DMS153 treated with DMSO at 0.1 percent for 48 hours (cell line): ENCODE measurements around the gene TUBA3D.
"Not testable (repeated sequence)": the region's sequence is repeated elsewhere in the genome, so short reads cannot be mapped to it uniquely, and the experiment has no call there.

Experiments used
- DNase-seq: peaks from one replicate; lab custom pipeline; 2025; ENCODE audit not compliant: unreplicated experiment; lab: John Stamatoyannopoulos, UW

The TUBA3D gene

DNA sequence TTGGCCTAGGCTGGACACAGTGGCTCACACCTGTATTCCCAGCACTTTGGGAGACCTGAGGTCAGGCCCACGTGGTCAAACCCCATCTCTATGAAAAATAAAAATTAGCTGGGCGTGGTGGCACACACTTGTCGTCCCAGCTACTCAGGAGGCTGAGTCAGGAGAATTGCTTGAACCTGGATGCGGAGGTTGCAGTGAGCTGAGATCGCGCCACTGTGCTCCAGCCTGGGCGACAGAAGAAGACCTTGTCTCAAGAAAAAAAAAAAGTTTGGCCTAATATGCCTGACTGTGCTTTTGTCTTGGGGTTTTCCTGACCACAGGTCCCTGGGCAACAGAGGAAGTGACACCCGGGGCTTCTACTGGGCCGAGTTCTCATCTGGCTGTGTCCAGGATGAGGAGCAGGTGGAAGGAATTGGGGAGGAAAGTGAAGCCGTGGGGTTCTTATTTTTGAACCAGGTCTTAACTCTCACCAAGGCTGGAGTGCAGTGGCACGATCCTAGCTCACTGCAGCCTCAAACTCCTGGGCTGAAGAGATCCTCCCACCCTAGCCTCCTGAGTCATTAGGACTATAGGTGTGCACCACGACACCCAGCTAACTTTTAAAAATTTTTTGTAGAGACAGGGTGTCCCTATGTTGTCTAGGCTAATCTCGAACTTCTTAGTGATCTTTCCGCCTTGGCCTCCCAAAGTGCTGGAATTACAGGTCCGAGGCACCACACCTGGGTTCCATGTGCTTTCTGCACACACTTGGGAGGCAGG is 38.7 kb downstream of the TUBA3D start:
- not testable (repeated sequence) for DNase-seq

DNA sequence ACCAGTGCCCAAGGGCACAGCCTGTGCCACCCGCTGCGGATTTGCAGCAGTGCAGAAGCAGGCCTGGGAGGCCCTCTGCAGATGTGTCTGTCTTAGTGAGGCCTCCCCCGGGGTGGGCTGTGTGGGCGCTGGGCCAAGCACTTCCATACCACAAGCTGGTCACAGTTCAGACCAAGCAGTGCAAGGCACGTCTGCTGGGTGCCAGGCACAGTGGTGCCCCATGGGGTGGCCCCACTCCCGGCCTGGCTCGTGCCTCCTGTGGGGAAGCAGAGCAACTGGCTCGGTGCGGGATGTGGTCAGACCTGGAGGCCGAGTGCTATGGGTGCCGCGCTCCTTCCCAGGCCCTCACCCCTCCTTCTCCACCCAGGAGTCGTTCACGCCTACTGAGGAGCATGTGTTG is 39.3 kb downstream of the TUBA3D start:
- not testable (repeated sequence) for DNase-seq

DNA sequence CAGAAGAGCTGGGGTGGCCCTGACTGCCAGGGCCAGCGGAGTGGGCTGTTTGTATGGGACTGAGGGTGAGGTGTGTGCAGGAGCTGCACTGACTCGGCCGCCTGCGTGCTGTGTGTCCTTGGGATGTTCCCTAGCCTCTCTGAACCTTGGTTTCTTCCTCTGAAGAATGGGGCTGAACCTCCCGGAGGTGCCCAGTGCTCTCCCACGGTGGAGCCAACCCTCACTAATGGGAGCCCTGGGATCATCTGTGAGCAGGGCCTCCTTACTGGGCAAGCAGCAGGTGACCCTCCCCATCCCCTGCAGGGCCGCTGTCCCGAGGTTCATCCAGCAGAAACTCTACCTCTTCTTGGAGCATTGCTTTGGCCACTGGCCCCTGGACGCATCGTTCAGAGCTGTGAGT is 40.1 kb downstream of the TUBA3D start:
- no peak for DNase-seq

DNA sequence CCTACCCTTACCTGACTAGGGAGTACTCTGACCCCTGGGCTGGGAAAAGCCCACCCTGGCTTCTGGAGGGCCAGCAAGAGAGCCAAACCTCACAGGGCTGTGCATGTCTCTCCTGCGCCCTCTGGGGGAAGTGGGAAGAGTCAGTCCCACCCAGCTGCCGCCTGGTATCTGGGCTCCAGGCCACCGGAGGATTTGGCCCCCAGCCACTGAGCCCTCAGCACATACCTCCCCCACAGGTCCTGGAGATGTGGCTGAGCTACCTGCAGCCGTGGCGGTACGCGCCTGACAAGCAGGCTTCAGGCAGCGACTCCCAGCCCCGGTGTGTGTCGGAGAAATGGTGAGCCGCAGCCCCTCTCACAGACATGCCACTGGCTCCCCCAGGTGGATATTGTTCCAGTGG is 40.7 kb downstream of the TUBA3D start:
- DNase-seq = not testable (repeated sequence)

DNA sequence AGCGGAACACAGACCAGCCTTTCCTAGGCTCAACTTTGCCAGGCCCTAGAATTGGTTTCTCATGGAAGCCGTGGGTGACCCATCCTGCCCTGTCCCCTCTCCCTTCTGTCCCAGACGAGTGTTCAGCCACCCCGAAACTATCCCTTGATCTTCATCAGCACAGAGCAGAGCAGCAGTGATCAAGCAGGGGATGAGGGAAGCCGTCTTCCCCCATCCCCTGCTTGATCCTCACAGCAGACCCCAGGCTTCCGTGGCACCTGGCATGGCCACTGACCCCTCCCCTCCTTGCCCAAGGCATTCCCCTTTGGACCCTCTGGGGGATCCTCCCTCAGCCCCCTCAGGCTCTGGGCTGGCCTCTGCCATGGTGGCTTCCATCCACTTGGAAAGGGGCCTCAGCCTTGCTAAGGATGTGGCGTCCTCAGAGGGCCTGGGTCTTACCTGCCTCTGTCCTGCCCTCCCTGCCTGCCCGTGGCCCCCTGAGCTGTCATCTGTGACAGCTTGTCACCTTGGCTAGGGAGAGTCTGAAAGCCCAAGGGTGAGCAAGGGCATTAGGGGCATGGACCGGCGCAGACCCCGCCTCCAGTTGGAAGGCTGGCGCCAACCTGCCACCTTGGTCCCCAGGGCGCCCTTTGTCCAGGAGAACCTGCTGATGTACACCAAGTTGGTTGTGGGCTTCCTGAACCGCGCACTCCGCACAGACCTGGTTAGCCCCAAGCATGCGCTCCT is 41.4 kb downstream of the TUBA3D start:
- DNase-seq = no peak

- not testable (repeated sequence) for DNase-seq
Measured at GRCh38 chr2:131517856-131518255, 41.9 kb downstream of the TUBA3D start.

GRCh38 chr2:131518531-131518930 is 42.6 kb downstream of the TUBA3D start:
- DNase-seq = not testable (repeated sequence)

DNA sequence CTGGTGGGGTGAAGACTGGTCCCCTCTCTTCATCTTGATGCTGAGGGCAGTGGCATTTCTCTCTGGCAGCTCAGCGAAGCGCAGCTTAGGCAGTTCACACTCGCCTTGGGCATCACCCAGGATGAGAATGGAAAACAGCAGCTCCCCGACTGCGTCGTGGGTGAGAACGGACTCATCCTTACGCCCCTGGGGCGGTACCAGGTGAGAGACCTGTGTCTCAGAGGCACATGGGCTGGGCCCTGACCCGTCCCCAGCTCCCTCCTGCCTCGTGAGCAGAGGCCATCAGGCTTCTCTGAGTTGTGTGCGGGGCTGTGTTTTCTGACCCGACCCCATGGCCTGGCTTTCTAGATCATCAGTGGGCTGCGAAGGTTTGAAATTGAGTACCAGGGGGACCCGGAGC is 43.5 kb downstream of the TUBA3D start:
- DNase-seq = no peak

DNA sequence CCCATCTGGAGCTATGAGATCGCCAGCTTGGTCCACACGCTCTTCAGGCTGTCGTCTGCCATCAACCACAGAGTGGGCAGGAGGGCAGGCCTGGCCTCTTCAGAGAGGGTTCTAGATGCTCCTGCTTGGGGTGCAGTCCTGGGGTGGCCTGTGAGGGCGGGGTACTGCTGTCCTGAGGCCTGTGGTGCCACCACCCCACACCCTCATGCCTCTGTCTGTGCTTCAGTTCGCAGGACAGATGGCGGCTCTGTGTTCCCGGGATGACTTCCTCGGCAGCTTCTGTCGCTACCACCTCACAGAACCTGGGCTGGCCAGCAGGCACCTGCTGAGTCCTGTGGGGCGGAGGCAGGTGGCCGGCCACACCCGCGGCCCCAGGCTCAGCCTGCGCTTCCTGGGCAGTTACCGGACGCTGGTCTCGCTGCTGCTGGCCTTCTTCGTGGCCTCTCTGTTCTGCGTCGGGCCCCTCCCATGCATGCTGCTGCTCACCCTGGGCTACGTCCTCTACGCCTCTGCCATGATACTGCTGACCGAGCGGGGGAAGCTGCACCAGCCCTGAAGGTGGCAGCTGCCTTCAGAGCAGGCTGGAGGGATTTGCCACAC is 44.1 kb downstream of the TUBA3D start:
- not testable (repeated sequence) for DNase-seq

DNA sequence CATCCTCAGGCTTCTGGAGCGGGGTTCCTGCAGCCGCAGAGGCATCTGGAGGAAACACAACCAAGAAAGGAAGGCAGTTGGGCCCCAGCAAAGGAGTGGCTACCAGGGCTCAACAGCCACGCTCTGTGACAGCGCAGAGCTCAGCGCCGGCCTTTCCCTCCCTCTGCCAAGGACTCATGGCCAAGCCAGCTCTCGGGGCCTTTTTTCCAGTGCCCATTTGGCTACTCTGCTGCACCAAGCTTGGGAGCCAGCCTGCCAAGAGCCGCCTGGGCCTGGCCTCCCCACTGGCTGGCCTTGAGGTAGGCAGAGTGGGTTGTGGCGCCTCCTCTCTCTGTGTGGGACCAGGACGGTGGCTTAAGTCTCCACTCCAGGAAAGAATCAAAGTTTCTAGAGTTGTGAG is 44.6 kb downstream of the TUBA3D start:
- DNase-seq = no peak

DNA sequence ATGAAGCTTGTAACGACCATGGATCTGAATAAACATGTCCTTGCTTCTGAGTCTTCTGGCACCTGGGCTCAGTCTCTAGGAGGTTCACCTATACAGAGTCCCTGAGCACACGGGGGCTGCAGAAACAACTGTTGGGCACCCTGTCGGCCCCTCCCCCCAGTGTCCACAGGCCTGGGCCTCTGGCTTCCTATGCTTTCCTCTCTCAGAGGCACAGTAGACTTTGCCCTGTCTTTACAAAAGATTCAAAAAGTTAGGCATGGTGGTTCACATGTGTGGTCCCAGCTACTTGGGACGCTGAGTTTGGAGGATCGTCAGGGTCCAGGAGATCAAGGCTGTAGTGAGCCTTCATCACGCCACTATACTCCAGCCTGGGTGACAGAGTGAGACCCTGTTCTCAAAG is 45.6 kb downstream of the TUBA3D start:
- DNase-seq = not testable (repeated sequence)

DNA sequence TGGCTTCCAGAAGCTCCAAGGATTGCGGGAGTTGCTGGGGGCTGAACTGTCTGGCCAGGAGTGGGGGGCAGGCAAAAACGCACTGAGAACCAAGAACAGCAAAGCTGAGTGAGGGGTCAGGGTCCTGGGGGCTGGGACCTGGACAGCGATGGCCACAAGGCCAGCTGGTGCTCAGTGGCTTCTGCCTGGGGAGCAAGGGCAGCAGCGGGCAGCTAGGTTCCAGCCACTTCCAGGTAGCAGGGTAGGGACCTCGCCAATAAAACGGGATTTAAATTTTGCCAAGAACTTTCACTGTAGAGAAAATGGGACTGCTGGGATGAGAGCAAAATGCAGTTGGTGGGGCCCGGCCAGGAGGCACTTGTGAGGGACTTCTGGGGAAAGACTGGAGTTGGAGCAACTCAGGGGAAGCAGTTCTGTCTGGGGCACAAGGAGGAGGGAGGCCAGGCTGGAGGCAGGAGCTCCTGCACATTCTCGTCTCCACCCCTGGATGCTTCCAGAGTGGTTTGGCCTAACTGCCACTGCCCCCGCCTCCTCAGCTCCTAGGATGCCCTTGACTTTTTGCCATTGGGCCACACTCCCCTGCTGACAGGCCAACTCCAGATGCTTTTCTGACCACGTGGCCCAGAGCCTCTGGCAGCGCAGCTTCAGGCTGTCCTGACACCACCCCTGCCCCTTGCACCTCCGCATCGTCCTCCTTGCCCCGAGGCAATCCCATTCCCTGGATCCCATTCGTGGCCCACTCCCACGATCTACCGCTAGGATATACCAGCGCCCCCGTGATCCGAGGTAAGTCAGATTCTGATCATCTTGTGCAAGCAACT is 46.3 kb downstream of the TUBA3D start:
- DNase-seq = no peak

DNA sequence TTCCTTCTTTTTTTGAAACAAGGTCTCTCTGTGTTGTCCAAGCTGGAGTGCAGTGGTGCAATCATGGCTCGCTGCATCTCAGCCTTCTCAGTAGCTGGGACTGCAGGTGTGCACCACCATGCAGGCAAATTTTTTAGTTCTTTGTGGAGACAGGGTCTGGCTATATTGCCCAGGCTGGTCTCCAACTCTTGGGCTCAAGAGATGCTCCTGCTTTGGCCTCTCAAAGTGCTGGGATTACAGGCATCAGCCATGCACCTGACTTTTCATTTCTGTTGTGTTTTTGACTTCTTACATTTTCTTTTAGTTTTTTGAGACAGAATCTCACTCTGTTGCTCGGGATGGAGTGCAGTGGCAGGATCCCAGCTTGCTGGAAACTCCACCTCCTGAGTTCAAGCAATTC is 49.3 kb downstream of the TUBA3D start:
- not testable (repeated sequence) for DNase-seq

- peak; percentile 25 for DNase-seq
Measured at GRCh38 chr2:131527131-131528001, 51.4 kb downstream of the TUBA3D start, which contains the start of gene CCDC74A. Gene CCDC74A (plus strand): TSS chr2:131527888. CDS start chr2:131527971, 83 bp downstream.

DNA sequence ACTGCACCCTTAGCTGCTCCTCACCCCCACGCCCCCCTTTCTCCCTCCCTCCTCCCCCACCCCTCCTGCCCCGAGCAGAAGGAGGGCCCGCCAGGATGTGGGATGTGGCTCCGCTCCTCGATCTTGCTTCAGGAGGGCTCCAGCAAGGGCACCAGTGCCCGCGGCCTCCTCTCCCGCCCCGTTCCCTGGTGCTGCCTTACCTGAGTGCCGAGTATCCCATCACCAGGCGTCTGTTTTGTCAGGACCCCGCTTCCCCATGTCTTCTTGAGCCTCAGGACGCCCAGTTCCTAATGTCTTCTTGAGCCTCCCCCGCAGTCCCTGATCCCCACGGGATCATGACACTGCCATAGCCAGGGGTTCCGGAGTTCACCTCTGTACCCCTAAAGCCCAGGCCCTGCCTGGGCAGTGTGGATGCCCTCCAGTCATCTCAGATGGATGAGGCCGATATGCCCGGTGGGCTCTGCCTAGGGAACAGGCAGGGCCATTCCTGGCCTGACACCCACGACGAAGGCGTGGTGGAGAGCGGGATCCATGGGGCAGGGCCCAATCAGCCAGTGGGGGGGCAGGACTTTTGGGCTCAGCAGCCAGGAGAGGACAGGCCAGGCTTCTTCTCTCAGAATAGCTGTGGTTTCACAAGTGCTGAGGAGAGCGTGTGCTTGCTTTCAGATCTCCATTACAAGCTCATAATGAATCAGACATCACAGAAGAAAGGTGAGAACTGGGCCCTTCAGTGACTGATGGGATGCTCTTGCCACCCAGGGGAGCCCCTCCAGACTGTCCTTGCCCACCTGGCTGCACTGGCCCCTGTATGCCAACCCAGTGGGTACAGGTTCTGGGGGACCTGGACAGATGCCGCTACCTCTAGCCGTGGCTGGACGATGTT is 53.3 kb downstream of the TUBA3D start:
- DNase-seq = not testable (repeated sequence)

DNA sequence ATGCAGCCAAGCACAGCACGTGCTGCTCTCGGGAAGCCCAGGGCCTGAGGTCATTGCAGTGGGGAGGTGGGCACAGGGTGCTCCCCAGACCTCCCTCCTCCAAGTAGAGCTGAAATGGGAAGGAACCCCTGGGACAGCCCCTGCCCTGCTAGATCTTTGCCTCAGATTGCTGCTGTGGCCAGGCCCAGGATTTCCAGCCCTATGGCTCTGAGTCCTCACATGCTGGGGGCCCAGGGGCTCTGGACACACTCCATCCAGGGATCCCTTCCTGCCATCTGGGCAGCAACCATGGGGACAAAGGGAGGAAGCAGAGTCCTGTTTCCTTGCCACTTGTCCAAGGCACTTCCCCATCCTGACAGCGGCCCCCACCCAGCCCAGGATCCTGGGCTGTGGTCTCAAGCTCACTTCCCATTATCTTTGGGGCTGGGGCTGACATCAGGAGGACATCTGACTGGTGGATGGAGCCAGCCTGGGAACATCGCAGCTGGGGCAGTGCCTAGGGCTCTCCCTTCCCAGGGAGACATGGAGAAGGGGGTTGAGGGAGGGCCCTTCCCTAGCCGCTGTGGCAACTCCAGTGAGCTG is 54.0 kb downstream of the TUBA3D start:
- not testable (repeated sequence) for DNase-seq

DNA sequence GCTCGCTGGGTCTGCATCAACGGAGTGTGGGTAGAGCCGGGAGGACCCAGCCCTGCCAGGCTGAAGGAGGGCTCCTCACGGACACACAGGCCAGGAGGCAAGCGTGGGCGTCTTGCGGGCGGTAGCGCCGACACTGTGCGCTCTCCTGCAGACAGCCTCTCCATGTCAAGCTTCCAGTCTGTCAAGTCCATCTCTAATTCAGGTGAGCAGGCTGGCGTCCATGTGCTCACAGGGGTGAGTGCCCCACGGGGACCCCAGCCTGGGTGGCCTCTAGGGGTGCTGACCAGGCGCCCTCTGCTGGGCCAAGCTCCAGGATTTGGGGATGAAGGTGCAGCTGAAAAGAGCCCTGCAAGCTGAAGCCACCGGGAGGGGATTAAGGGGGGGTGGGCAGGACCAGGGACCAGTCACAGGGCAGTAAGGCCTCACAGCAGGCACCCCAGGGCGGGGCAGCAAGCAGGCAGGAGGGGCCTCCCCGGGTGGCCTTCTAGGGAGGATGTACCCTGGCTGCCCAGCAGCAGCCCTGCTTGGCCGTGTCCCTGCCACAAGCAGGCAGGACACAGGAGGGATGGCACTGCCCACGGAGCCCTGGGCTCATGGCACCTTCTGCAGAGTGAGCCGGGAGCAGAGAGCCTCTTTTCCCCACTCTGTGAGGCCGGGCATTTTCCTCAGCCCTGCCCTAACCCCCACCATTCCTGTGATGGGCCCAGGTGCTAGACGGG is 54.9 kb downstream of the TUBA3D start:
- DNase-seq = not testable (repeated sequence)

GRCh38 chr2:131531547-131532185 is 55.7 kb downstream of the TUBA3D start:
- DNase-seq = not testable (repeated sequence)
